HG03575 (cell line): ENCODE results near the gene TP73.

Experiments used
- ATAC-seq: cut with Tn5 transposase; IDR thresholded peaks from one replicate; pipeline ENCODE4 v1.9.1; 2021; ENCODE audit not compliant: unreplicated experiment, insufficient number of reproducible peaks, low FRiP score; ENCODE audit errors: extremely low read depth

The TP73 gene

GRCh38 chr1:3763351-3764125 lies 111.2 kb downstream of the TP73 start:
- ATAC-seq: no peak

- no peak for ATAC-seq
Observed at GRCh38 chr1:3767328-3767925, 115.1 kb downstream of the TP73 start.

- ATAC-seq: no peak
Observed at GRCh38 chr1:3768811-3769390, 116.6 kb downstream of the TP73 start.

- ATAC-seq: no peak
Observed at GRCh38 chr1:3770047-3770765, 117.9 kb downstream of the TP73 start.

GRCh38 chr1:3771108-3772026 lies 119.1 kb downstream of the TP73 start:
- ATAC-seq: no peak

GRCh38 chr1:3772027-3772714 lies 119.9 kb downstream of the TP73 start:
- no peak for ATAC-seq

GRCh38 chr1:3772715-3773571 lies 120.6 kb downstream of the TP73 start, which contains the start of gene SMIM1:
Gene SMIM1 (plus strand): TSS chr1:3772749. CDS start chr1:3775374, 2,625 bp downstream.
- ATAC-seq: no peak

GRCh38 chr1:3773572-3774275 lies 121.4 kb downstream of the TP73 start:
- ATAC-seq: no peak

- ATAC-seq: no peak
Observed at GRCh38 chr1:3774276-3774945, 122.1 kb downstream of the TP73 start.

- no peak for ATAC-seq
Observed at GRCh38 chr1:3774946-3775489, 122.7 kb downstream of the TP73 start.

GRCh38 chr1:3775490-3776230 lies 123.3 kb downstream of the TP73 start:
- ATAC-seq: no peak

GRCh38 chr1:3776231-3776961 lies 124.1 kb downstream of the TP73 start:
- no peak for ATAC-seq

- no peak for ATAC-seq
Observed at GRCh38 chr1:3777078-3777547, 124.8 kb downstream of the TP73 start.
